HCT116 (cell line): ENCODE measurements around the gene IMMT. TPM values are rescaled to one million over a fixed set of nuclear protein-coding genes. Genes with fewer than 3 reads are reported as not detected.

Source experiments
- ATAC-seq: fragments of 200-7000 bp; cut with Tn5 transposase; 2 replicates; pipeline ENCODE4 v1.9.1; 2020; ENCODE audit warnings: mild to moderate bottlenecking, moderate library complexity
- BruUV-seq: library from RNA; stranded (reverse); fragments of 400-500 nt; replicated peaks from 2 replicates; lab custom pipeline; 2021; lab: Mats Ljungman, UMichigan
- CTCF ChIA-PET: fragments of 300-600 bp; sonication (Branson Sonifier 250); formaldehyde crosslinking; loops from one replicate; lab custom pipeline; 2021; ENCODE audit warnings: antibody characterized with exemption; lab: Charles Lee
- POLR2A ChIA-PET: fragments of 300-600, 350-600 bp; sonication (Branson Sonifier 250); formaldehyde crosslinking; loops from one replicate; lab custom pipeline; 2021; ENCODE audit warnings: antibody characterized with exemption; lab: Charles Lee
- RAD21 ChIA-PET, 2 experiments: fragments of 300-600 bp; sonication (Branson Sonifier 250); formaldehyde crosslinking; loops; one replicate each; lab custom pipeline; 2023; ENCODE audit warnings: low total read pairs in 2 of 2; ENCODE audit not compliant: uncharacterized antibody in 2 of 2, unreplicated experiment in 2 of 2, low non-redundant PET in 1 of 2; lab: Charles Lee
- DNase-seq: peaks from one replicate; pipeline ENCODE4 v3.0.0-alpha.2; 2010; ENCODE audit warnings: low read depth, low spot score
- H2AFZ ChIP-seq: fragments of 200-600 bp; shearing (Covaris generic), sonication (generic); 2 replicates; pipeline ENCODE4 v1.6.1; 2017; ENCODE audit warnings: low read depth, mixed run types, mixed read lengths, antibody characterized with exemption, low read length; ENCODE audit not compliant: poor library complexity, severe bottlenecking
- H3K27ac ChIP-seq: 2 replicates; pipeline ENCODE4 v1.5.1; 2012; ENCODE audit warnings: low read depth, low read length
- H3K27me3 ChIP-seq: fragments of 200-600 bp; sonication (generic); 2 replicates; pipeline ENCODE4 v1.6.1; 2016; ENCODE audit warnings: mixed run types, low read length, mixed read lengths; ENCODE audit not compliant: insufficient read depth
- H3K36me3 ChIP-seq, 2 experiments: fragments of 200-500 bp in 1 of 2; fragments of 200-600 bp in 1 of 2; sonication (Bioruptor generic) in 1 of 2; sonication (generic) in 1 of 2; 2 replicates each; pipeline versions ENCODE4 v1.5.1 to v1.6.1; 2014 to 2016; ENCODE audit warnings: low read length in 2 of 2, inconsistent platforms in 1 of 2, mixed read lengths in 1 of 2, mixed run types in 1 of 2; ENCODE audit not compliant: insufficient read depth in 2 of 2, control insufficient read depth in 1 of 2
- H3K4me1 ChIP-seq, 2 experiments: fragments of 200-600 bp in 1 of 2; sonication (generic) in 1 of 2; 2 replicates each; pipeline versions ENCODE4 v1.5.1 to v1.6.1; 2012 to 2017; ENCODE audit warnings: low read length in 2 of 2, inconsistent platforms in 1 of 2, mild to moderate bottlenecking in 1 of 2, mixed read lengths in 1 of 2, mixed run types in 1 of 2, moderate library complexity in 1 of 2; ENCODE audit not compliant: insufficient read depth in 2 of 2, control insufficient read depth in 1 of 2
- H3K4me2 ChIP-seq: fragments of 200-600 bp; sonication (generic); 2 replicates; pipeline ENCODE4 v1.6.1; 2017; ENCODE audit warnings: mixed run types, low read length, mixed read lengths
- H3K4me3 ChIP-seq, 2 experiments: fragments of 200-600 bp in 1 of 2; sonication (generic) in 1 of 2; replicated peaks in 1 of 2; 2 replicates each; pipeline ENCODE4 v1.5.1; 2011 to 2016; ENCODE audit warnings: low read length in 2 of 2, control low read depth in 1 of 2, low read depth in 1 of 2, mild to moderate bottlenecking in 1 of 2, mixed read lengths in 1 of 2, mixed run types in 1 of 2
- H3K79me2 ChIP-seq: fragments of 200-600 bp; sonication (generic); 2 replicates; pipeline ENCODE4 v1.6.1; 2017; ENCODE audit warnings: mild to moderate bottlenecking, mixed run types, low read length, moderate library complexity, mixed read lengths; ENCODE audit not compliant: insufficient read depth
- H3K9ac ChIP-seq: fragments of 200-600 bp; sonication (generic); 2 replicates; pipeline ENCODE4 v1.6.1; 2016; ENCODE audit warnings: low read length, mixed read lengths
- H3K9me2 ChIP-seq: fragments of 200-600 bp; sonication (generic), shearing (Covaris generic); 2 replicates; pipeline ENCODE4 v1.6.1; 2017; ENCODE audit warnings: mixed run types, mild to moderate bottlenecking, moderate library complexity; ENCODE audit not compliant: insufficient read depth
- H3K9me3 ChIP-seq, 2 experiments: fragments of 200-500 bp in 1 of 2; fragments of 200-600 bp in 1 of 2; sonication (Bioruptor generic) in 1 of 2; sonication (generic) in 1 of 2; 2 replicates each; pipeline ENCODE4 v1.6.1; 2014 to 2017; ENCODE audit warnings: low read length in 2 of 2, mixed read lengths in 2 of 2, inconsistent platforms in 1 of 2, low read depth in 1 of 2, mild to moderate bottlenecking in 1 of 2, mixed run types in 1 of 2, moderate library complexity in 1 of 2; ENCODE audit not compliant: control insufficient read depth in 1 of 2, insufficient read depth in 1 of 2
- H4K20me1 ChIP-seq: fragments of 200-600 bp; sonication (generic), shearing (Covaris generic); 2 replicates; pipeline ENCODE4 v1.6.1; 2017; ENCODE audit warnings: mixed run types, mild to moderate bottlenecking, moderate library complexity; ENCODE audit not compliant: insufficient read depth
- CEBPB ChIP-seq: IDR thresholded peaks from 2 replicates; pipeline ENCODE4 v1.6.1; 2012; ENCODE audit warnings: low read depth
- ELF1 ChIP-seq: IDR thresholded peaks from 2 replicates; pipeline ENCODE4 v1.6.1; 2012; ENCODE audit warnings: low read depth, borderline replicate concordance
- EZH2 ChIP-seq: fragments of 200-600 bp; sonication (generic); IDR thresholded peaks from 2 replicates; pipeline ENCODE4 v1.6.1; 2017; ENCODE audit warnings: antibody characterized with exemption, mixed run types
- FOSL1 ChIP-seq: IDR thresholded peaks from 2 replicates; pipeline ENCODE4 v1.6.1; 2012; ENCODE audit warnings: low read depth
- JUND ChIP-seq: IDR thresholded peaks from 2 replicates; pipeline ENCODE4 v1.6.1; 2012
- POLR2A ChIP-seq: IDR thresholded peaks from 2 replicates; pipeline ENCODE4 v1.7.0; 2011; ENCODE audit warnings: borderline replicate concordance; ENCODE audit not compliant: insufficient read depth, insufficient read length; ENCODE audit errors: extremely low read depth
- SIN3A ChIP-seq: IDR thresholded peaks from 2 replicates; pipeline ENCODE4 v1.6.1; 2012; ENCODE audit warnings: low read depth
- SRF ChIP-seq: IDR thresholded peaks from 2 replicates; pipeline ENCODE4 v1.6.1; 2012; ENCODE audit warnings: low read depth
- YY1 ChIP-seq: IDR thresholded peaks from 2 replicates; pipeline ENCODE4 v1.6.1; 2011; ENCODE audit warnings: low read length, low read depth, moderate library complexity, mild to moderate bottlenecking; ENCODE audit not compliant: insufficient replicate concordance; ENCODE audit errors: extremely low read depth
- ZFX ChIP-seq: fragments of 450-650 bp; IDR thresholded peaks from 2 replicates; pipeline ENCODE4 v1.6.1; 2017
- intact Hi-C: fragments of 100-400 bp; cut with micrococcal nuclease; formaldehyde crosslinking; loops from 2 replicates; pipeline ENCODE4 v1.10.0; 2022
- total RNA-seq: library from RNA; stranded (reverse); gene quantifications from one replicate; pipeline ENCODE4 v1.2.1, GENCODE V29; 2021; ENCODE audit not compliant: unreplicated experiment
- TF ChIP-seq, protein P1 (sequence below): IDR thresholded peaks from 2 replicates; pipeline ENCODE4 v1.6.1; 2012
- TF ChIP-seq, protein P2 (sequence below): IDR thresholded peaks from 2 replicates; pipeline ENCODE4 v1.6.1; 2012; ENCODE audit warnings: low read depth
- TF ChIP-seq, protein P3 (sequence below), 3 experiments: fragments of 200-600 bp in 1 of 3; sonication (generic) in 1 of 3; IDR thresholded peaks in 2 of 3; conservative IDR thresholded peaks in 1 of 3; 2 replicates each; pipeline ENCODE4 v1.5.1; 2012 to 2017; ENCODE audit warnings: low read depth in 2 of 3, low read length in 2 of 3, antibody characterized with exemption in 1 of 3, borderline replicate concordance in 1 of 3, control low read depth in 1 of 3, mild to moderate bottlenecking in 1 of 3, mixed read lengths in 1 of 3, mixed run types in 1 of 3, moderate library complexity in 1 of 3; ENCODE audit not compliant: insufficient read depth in 1 of 3

IMMT gene
- total RNA-seq, 1 experiment from 2014 or later, result 125 TPM

GRCh38 chr2:86160156-86160952 is 34.9 kb downstream of the IMMT start:
- no peak overlapping the region for H3K4me3 ChIP-seq
- H3K9me3 ChIP-seq, result no peaks in the 10 kb centered on the region
- POLR2A ChIA-PET, result no interaction called here
- no peak overlapping the region for H3K27ac ChIP-seq
- intact Hi-C loops, result no loop called here
- no peak for ATAC-seq
- RAD21 ChIA-PET, result no interaction called here
- no peaks in the 10 kb centered on the region for H3K4me1 ChIP-seq
- H3K79me2 ChIP-seq, result peaks cover 6% of the 10 kb centered on the region; the same call in 1 of the 2 replicates
- TF ChIP-seq FOSL1, result no peak
- TF ChIP-seq SIN3A, result no peak
- TF ChIP-seq POLR2A, result no peak
- no peak for TF ChIP-seq EZH2
- TF ChIP-seq CEBPB, result no peak
- TF ChIP-seq ZFX, result no peak
- TF ChIP-seq, protein P1, sequence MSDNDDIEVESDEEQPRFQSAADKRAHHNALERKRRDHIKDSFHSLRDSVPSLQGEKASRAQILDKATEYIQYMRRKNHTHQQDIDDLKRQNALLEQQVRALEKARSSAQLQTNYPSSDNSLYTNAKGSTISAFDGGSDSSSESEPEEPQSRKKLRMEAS, result no peak
- no peak for TF ChIP-seq JUND
- no peak for TF ChIP-seq SRF
- TF ChIP-seq, protein P2, sequence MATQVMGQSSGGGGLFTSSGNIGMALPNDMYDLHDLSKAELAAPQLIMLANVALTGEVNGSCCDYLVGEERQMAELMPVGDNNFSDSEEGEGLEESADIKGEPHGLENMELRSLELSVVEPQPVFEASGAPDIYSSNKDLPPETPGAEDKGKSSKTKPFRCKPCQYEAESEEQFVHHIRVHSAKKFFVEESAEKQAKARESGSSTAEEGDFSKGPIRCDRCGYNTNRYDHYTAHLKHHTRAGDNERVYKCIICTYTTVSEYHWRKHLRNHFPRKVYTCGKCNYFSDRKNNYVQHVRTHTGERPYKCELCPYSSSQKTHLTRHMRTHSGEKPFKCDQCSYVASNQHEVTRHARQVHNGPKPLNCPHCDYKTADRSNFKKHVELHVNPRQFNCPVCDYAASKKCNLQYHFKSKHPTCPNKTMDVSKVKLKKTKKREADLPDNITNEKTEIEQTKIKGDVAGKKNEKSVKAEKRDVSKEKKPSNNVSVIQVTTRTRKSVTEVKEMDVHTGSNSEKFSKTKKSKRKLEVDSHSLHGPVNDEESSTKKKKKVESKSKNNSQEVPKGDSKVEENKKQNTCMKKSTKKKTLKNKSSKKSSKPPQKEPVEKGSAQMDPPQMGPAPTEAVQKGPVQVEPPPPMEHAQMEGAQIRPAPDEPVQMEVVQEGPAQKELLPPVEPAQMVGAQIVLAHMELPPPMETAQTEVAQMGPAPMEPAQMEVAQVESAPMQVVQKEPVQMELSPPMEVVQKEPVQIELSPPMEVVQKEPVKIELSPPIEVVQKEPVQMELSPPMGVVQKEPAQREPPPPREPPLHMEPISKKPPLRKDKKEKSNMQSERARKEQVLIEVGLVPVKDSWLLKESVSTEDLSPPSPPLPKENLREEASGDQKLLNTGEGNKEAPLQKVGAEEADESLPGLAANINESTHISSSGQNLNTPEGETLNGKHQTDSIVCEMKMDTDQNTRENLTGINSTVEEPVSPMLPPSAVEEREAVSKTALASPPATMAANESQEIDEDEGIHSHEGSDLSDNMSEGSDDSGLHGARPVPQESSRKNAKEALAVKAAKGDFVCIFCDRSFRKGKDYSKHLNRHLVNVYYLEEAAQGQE, result no peak
- no peak for TF ChIP-seq YY1
- no peak for TF ChIP-seq ELF1
- TF ChIP-seq, protein P3, sequence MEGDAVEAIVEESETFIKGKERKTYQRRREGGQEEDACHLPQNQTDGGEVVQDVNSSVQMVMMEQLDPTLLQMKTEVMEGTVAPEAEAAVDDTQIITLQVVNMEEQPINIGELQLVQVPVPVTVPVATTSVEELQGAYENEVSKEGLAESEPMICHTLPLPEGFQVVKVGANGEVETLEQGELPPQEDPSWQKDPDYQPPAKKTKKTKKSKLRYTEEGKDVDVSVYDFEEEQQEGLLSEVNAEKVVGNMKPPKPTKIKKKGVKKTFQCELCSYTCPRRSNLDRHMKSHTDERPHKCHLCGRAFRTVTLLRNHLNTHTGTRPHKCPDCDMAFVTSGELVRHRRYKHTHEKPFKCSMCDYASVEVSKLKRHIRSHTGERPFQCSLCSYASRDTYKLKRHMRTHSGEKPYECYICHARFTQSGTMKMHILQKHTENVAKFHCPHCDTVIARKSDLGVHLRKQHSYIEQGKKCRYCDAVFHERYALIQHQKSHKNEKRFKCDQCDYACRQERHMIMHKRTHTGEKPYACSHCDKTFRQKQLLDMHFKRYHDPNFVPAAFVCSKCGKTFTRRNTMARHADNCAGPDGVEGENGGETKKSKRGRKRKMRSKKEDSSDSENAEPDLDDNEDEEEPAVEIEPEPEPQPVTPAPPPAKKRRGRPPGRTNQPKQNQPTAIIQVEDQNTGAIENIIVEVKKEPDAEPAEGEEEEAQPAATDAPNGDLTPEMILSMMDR (IDR thresholded peaks at IDR 0.05 in 2 of 3, conservative IDR thresholded peaks at IDR 0.05 in 1 of 3; ENCODE audit: borderline replicate concordance in 1 of 3, insufficient read depth in 1 of 3, low read depth in 2 of 3, low read length in 2 of 3), result no peak
- no peaks in the 10 kb centered on the region for H3K27me3 ChIP-seq
- peaks cover 51 to 55% of the 10 kb centered on the region in 2 experiments for H3K36me3 ChIP-seq
- no peak for DNase-seq
- H4K20me1 ChIP-seq, result no peaks in the 10 kb centered on the region
- no peaks in the 10 kb centered on the region for H3K9me2 ChIP-seq
- no peak overlapping the region for H3K9ac ChIP-seq
- H2AFZ ChIP-seq, result no peak overlapping the region
- no peak overlapping the region for H3K4me2 ChIP-seq
- CTCF ChIA-PET, result no interaction called here
- BruUV-seq, result no TSS peak
